Hypothalamus (tissue), 51 donors: Measurements from ENCODE around the gene EPB41L5.
"Not testable (repeated sequence)": the region's sequence is repeated elsewhere in the genome, so short reads cannot be mapped to it uniquely, and the experiment has no call there.

Experiments used
- DNase-seq, 51 donors: peaks; one replicate each; lab custom pipeline; 2025; lab: John Stamatoyannopoulos, UW

The EPB41L5 gene

DNA sequence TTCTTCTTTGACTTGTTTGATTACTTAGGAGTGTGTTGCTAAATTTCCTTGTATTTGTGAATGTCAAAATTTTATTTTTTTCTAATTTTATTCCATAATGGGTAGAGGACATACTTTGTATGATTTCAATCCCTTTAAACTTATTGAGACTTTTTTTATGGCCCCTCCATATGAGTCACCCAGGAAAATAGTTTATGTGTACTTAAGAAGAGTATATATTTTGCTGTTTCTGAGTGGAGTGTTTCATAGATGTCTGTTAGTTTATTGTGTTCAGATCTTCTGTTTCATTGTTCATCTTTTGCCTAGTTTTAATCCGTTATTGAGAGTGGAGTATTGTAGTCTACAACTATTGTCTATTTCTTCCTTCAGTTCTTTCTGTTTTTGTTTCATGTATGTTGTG, 81.9 kb downstream of the EPB41L5 start:
- no peak for DNase-seq

DNA sequence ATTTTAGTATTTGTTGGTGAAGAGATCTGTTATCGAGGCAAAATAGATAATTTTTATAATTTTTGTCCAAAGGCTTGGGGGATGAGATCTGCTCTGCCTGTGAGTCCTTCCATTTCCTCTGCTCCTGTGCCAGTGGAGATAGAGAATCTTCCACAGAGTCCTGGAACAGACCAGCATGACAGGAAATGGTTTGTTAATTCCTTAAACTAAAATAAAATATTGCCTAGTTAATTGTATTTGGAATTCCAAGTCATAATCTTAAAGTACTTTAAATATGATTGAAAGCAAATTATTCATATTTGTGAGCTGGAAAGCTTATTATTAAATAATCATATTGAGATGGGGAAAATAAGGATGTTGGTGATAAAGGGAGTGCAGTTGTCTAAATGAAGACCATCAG, 87.8 kb downstream of the EPB41L5 start:
- DNase-seq: no peak

DNA sequence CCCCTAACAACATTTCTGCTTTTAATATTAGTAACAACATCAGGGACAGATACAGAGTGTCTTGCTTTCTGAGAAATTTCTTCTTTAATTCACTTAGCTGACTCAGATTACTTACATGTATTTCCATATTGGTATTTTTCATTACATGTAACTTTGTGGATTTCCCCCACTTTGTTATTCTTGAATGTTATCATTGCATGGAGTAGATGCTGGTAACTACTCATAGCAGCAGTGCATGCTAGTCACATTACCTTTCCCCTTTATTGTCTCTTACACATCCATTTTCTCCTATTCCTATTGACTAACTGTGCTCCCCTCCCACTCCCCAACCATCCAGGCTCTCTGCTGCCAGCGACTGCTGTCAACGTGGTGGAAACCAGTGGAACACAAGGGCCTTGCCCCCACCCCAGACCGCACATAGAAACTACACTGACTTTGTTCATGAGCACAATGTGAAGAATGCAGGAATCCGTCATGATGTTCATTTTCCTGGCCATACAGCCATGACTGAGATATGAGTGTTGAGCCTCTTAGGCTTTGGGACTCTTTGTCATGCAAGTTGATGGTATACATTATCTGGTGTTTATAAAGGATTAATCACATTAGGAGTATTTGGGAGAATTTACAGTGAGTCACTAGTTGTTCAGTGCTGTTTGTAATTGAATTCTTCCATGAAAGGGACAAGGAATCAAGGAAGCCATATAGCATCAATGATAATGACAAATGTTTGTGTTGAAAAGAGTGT, 91.0 kb downstream of the EPB41L5 start:
- DNase-seq: no peak

DNA sequence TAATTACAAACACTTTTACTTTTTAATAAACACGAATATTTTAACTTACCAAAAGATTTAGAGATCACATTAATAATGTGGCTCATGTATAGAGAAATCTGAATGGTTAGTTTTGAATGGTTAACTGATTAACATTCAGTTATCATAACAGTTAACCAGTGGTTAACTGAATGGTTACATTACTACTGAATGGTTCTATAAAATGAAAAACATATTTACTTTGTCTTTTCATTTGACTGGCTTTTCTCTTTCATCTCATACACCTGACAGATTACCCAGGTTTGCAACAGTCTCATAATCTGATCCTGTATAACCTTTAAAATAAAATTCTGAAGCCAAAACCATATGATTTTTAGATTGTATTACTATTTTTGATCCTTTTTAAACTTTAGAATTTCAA, 91.9 kb downstream of the EPB41L5 start:
- DNase-seq: no peak

DNA sequence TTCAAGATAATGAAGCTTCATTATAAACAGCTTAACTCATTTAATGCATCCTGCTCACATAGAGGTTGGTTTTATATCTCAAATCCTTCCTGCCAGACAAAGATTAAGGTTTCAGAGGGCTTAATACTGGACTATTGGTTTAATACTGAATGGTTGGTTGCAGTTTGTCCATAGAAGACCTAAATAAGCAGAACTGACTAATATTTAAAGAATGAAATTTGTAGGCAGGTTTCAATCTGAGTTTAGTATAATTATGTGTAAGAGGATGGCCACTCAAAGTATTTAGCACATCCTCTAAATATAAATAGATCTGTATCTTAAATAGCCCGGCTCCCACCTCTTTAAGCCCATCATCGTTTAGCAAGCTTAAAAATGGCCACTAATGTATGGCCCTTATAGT, 92.5 kb downstream of the EPB41L5 start:
- no peak for DNase-seq

DNA sequence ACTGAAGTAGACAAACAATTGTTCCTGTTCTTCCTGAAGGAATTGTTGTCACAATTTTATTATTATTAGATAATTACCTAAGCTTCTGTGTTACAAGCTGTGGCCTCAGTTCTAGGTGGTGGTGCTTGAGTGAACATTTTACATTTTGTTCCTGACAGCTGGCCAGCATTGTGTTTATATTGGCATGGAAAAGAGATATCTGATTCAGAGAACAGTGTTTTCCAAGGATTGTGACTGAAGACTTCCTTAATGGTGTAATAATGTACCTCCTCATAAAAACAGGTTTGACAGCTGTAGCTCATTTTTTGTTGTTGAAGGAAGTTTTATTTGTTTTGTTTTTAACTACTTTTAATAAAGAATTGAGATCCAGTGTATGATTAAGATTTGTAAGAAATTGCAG, 95.2 kb downstream of the EPB41L5 start:
- DNase-seq: no peak

DNA sequence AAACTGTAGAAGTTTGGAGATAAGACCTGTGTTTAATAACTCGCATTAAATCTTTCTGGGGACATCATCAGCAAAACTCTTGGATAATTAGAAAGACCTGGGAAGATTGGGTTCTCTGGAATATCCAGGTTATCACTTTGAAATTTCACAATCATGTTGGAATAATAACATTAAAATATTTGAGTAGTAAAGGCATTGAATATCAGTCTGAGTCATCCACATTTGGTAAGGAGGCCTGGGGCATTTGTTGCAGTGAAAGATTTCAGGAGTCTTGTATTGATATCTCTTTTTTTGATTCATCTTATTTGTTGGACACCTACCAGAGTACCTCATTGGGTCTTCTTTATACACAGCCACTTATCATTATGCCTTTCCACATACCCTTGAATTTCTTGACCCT, 95.9 kb downstream of the EPB41L5 start:
- DNase-seq: no peak

DNA sequence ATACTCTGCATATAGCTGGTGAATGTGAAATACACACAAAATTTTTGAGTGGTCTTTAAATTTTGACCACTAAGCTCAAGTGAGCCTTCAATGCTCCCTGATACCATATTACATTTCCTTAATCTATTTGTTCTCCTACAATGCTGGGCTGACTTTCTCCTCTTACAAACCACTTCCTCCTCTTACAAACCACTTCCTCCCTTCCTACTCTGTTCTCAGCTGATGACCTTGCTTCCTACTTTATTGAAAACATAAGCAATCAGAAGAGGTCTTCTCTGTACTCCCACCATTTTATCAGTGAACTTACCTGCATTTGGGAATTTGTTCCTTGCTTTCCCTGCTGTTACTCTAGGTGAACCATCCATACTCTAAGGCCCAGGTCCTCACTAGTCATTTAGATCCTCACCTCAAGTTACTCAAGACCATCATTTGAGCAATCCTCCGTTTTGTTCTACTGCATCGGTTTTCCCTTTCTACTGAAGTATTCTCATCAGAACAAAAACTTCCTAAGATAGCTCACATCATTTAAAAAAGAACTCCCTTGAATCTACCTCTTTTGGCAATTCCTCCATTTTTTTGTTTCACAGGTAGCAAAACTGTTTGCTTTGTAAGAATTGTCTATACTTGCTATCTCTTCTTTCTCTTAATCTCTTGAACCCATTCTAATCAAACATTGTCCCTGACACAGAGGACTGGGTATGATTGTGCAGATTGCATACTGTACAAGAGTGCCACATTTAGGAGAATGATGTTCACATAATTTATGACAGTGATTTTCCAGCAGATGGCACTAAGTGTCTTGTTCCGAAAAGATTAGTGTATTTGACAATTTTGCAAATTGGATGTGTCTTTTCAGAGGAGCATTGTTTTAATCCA, 96.5 kb downstream of the EPB41L5 start:
- DNase-seq: peak in 1 of 51 donors; percentile 39

DNA sequence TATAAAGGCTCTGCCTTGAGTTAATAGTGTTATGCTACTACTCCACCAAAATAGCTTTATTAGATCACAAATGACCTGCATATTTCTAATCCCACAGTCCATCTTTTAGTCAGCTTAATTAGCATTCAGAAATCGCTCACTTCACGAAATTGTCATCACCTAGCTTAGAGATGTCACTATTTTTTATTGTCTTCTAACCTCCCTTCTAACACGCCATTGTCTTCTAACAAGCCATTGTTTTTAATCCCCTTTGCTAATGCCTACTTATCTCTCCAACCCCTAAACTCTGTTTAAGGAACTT, 97.1 kb downstream of the EPB41L5 start:
- no peak for DNase-seq

DNA sequence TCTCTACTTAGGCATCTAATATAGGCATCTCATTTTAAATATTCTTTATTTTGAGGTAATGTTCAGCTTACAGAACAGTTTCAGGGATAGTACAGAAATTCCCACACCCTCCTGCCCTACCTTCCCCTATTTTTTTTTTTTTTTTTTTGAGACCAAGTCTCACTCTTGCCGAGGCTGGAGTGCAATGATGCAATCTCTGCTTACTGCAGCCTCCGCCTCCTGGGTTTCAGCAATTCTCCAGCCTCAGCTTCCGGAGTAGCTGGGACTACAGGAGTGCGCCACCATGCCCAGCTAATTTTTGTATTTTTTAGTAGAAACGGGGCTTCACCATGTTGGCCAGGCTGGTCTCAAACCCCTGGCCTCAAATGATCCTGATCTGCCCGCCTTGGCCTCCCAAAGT, 97.6 kb downstream of the EPB41L5 start:
- DNase-seq: no peak

DNA sequence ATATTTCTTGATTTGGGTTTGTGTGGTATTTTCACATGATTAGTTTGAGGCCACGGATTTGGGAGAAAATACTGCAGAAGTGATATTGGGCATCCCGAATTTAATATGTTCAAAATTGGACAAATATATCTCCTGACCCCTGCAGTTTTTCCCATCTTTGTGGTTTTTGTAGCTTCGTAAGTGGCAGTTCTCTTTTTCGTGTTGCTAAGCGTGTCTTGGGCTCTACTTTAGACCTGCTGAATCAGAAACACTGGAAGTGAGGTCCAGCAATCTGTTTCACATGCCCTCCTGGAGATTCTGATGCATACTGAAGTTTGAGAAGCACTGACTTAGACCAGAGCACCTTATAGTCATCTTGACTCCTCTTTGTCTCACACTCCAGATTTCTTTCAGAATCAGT, 98.3 kb downstream of the EPB41L5 start:
- DNase-seq: no peak

DNA sequence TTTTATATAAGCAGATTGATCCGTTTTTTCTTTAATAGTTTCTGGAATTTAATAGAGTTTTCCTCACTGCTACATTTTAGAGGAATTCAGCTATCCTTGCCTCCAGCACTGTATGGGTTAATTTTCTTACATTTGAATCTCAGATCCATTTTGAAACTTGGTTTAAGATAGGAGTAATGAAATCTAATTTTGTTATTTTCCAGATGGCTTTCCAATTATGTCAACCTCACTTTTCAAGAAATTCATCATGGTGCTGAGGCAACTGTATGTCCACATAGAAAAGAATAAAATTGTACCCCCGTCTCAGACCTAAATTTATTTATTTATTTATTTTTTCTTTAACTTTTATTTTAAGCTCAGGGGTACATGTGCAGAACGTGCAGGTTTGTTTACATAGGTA, 105.1 kb downstream of the EPB41L5 start:
- DNase-seq: no peak

DNA sequence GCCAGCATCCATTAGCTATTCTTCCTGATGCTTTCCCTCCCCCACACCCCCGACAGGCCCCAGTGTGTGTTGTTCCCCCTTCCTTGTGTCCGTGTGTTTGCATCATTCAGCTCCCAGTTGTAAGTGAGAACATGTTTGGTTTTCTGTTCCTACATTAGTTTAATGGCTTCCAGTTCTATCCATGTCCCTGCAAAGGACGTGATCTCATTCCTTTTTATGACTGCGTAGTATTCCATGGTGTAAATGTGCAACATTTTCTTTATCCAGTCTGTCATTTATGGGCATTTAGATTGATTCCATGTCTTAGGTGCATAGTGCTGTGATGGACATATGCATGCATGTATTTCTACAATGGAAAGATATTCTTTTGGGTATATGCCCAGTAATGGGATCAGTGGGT, 105.6 kb downstream of the EPB41L5 start:
- DNase-seq: no peak

DNA sequence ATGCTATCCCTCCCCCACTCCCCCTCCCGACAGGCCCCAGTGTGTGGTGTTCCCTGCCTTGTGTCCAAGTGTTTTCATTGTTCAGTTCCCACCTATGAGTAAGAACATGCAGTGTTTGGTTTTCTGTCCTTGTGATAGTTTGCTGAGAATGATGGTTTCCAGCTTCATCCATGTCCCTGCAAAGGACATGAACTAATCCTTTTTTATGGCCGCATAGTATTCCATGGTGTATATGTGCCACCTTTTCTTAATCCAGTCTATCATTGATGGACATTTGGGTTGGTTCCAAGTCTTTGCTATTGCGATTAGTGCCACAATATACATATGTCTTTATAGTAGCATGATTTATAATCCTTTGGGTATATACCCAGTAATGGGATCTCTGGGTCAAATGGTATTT, 108.5 kb downstream of the EPB41L5 start:
- DNase-seq: not testable (repeated sequence)

DNA sequence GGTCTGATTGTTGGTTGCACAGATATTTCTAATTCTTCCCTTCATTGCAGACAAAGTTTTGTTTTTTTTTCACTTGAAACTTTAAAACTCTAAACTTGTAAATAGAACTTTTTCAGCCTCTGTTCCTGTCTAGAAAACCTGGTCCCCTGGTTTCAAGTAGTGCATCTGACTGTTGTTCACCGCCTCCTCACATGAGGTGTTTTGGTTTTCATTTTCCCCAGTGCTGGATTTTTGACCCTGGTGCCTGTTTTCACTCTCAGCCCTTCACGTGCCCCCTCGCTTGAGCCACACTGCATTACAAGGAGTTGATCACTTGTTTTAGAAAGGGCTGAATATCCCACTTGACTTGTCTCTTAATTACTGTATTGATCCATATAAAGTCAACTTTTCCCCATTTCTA, 110.2 kb downstream of the EPB41L5 start:
- DNase-seq: no peak

DNA sequence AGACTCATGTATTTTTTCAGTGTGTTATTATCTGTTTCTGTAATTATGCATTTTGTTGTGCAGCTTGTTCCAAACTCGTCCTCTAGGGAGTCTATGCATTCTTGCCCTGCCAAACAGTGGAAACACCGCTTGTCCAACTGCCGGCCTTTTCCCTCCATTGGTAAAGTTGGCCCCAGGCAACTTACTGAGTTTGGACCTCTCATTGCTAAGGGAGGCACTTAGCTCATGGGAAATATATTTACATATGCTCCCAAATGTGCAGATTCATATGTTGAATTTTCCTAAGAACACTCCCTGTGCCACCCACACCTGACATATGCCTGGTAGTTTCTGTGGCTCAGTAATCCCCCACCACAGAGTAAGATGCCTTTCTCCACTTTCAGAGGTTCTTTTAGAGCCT, 112.3 kb downstream of the EPB41L5 start:
- no peak for DNase-seq

DNA sequence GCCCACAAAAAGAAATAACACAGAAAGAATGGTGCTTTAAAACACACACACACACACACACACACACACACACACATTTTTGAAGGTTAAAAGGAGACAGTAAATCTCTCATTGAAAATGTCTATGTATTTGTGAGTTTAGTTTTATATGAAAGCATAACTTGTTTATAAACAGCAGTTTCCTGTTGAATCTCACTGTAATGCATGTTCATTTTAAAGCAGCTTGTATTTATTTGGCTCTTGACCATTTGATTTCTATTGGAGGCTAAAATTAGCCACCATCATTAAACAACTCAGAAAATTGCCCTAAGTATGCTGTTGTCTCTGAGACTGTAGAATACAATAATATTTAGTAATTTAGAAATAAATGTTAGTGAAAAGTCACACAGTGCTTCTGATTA, 115.3 kb downstream of the EPB41L5 start:
- DNase-seq: no peak

DNA sequence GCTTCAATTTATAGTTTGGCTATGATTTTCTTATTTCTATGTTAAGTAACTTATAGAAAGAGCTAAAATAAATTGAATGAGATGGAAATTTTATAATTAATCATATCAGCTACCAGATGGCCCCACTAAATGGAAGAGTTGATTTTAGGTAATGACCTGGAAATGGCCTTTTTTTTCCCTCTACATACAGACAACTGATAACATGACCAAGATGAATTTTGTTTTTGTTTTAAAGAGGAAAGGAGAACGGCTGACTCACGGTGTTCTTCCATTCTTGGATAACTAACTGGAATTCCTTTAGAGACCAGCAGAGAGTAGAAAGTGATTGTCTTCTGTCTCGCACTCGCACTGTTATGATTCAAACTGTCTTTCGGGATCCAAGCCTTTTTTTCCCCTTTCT, 119.3 kb downstream of the EPB41L5 start:
- no peak for DNase-seq

DNA sequence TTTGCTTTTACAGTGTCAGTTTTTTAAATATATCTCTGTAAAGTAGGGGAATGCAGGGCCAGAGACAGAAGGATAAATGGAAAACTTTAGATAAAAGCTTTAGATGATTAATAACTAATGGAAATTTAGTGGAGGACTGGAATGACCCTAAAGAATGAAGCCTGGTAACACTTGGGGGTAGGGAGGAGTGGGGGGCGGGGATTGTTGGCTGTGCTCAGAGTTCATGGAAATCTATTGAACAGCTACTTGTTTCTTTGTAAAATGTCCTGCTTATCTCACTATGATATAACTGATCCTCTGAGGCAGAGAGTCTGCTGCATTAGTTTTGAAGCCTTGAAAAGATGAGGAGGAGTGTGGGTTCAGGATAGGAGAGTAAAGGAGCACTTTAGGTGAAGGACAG, 119.8 kb downstream of the EPB41L5 start:
- DNase-seq: no peak

DNA sequence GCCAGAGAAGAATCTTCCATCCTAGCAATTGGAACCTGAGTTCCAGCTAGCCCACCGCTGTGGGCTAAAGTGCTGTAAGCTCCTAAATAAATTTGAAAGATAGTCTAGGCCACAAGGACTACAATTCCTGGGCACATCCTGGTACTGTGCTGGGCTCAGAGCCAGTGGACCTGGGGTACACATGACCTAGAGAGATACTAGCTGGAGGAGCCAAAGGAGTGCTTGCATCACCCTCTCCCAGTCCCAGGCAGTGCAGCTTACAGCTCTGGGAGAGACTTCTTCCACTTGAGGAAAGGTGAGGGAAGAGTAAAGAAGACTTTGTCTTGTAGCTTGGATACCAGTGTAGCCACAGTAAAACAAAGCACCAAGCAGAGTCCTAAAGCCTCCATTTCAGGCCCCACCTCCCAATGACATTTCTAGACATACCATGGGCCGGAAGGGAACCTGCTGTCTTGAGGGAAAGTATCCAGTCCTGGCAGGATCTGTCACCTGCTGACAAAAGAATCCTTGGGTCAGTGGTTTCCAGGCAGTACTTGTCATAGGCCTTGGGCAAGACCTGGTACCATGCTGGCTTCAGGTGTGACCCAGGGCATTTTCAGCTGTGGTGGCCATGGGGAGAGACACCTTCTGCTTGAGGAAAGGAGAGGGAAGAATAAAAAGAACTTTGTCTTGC, 120.8 kb downstream of the EPB41L5 start:
- DNase-seq: no peak

DNA sequence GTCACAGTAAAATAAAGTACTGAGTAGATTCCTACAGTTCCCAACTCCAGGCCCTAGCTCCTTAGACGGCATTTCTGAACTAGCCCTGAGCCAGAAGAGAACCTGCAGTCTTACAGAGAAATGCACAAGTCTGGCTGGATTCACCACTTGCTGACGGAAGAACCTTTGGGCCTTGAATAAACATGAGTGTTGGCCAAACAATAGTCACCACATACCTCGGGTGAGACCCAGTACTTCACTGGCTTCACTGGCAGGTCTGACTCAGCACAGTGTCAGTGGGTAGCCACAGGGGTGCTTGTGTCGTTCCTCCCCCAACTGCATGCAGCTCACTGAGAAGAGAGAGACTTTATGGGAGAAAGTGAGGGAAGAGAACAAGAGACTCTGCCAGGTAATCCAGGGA, 121.4 kb downstream of the EPB41L5 start:
- no peak for DNase-seq

DNA sequence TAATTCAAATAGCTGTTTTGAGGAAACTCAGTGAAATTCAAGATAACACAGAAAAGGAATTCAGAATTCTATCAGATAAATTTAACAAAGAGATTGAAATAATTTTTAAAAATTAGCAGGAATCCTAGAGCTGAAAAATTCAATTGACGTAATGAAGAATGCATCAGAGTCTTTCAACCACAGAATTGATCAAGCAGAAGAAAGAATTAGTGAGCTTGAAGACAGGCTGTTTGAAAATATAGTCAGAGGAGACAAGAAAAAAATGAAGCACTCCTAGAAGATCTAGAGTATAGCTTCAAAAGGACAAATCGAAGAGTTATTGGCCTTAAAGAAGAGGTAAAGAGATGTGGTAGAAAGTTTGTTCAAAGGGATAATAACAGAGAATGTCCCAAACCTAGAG, 122.1 kb downstream of the EPB41L5 start:
- not testable (repeated sequence) for DNase-seq
